H1 (cell line): ENCODE results near the gene MAP2K2. TPM values are rescaled to one million over a fixed set of nuclear protein-coding genes. Genes with fewer than 3 reads are reported as not detected.

Experiments used
- CTCF ChIA-PET: fragments of 300-600 bp; sonication (Branson Sonifier 250); formaldehyde crosslinking; loops from one replicate; lab custom pipeline; 2021; ENCODE audit not compliant: partially characterized antibody; lab: Charles Lee
- POLR2A ChIA-PET: fragments of 300-600 bp; sonication (Branson Sonifier 250); formaldehyde crosslinking; loops from one replicate; lab custom pipeline; 2021; ENCODE audit warnings: inconsistent platforms; ENCODE audit not compliant: partially characterized antibody; lab: Charles Lee
- DNase-seq, 2 experiments: peaks; one replicate each; pipeline versions ENCODE4 v3.0.0 to v3.0.0-alpha.2; 2010 to 2022; ENCODE audit warnings: low spot score in 2 of 2, low read depth in 1 of 2, mixed read lengths in 1 of 2
- FAIRE-seq: peaks from 2 replicates; lab custom pipeline; 2011; peaks lifted over from hg19 to GRCh38; lab: Jason Lieb, UNC
- H2AFZ ChIP-seq: 2 replicates; pipeline ENCODE4 v1.8.1; 2012; ENCODE audit warnings: low read length, inconsistent platforms
- H2AK5ac ChIP-seq: 2 replicates; pipeline ENCODE4 v1.6.1; 2013; ENCODE audit warnings: low read depth, low read length
- H2BK120ac ChIP-seq: replicated peaks from 2 replicates; pipeline ENCODE3; 2013; ENCODE audit warnings: low read depth, low read length, inconsistent platforms
- H2BK12ac ChIP-seq: 2 replicates; pipeline ENCODE4 v1.6.1; 2013; ENCODE audit warnings: low read depth, low read length
- H2BK15ac ChIP-seq: 2 replicates; pipeline ENCODE4 v1.6.1; 2013; ENCODE audit warnings: low read length
- H2BK20ac ChIP-seq: 2 replicates; pipeline ENCODE4 v1.6.1; 2013; ENCODE audit warnings: low read length
- H2BK5ac ChIP-seq: 2 replicates; pipeline ENCODE4 v1.6.1; 2013; ENCODE audit warnings: low read depth, low read length
- H3K14ac ChIP-seq: 2 replicates; pipeline ENCODE4 v1.6.1; 2013; ENCODE audit warnings: inconsistent platforms; ENCODE audit not compliant: insufficient read length
- H3K18ac ChIP-seq: 2 replicates; pipeline ENCODE4 v1.6.1; 2013; ENCODE audit warnings: low read length; ENCODE audit errors: extremely low read depth
- H3K23ac ChIP-seq: 2 replicates; pipeline ENCODE4 v1.6.1; 2013; ENCODE audit warnings: inconsistent platforms; ENCODE audit not compliant: insufficient read length
- H3K23me2 ChIP-seq: 2 replicates; pipeline ENCODE4 v1.6.1; 2013; ENCODE audit warnings: low read depth, low read length
- H3K27ac ChIP-seq: 2 replicates; pipeline ENCODE4 v1.6.1; 2011; ENCODE audit warnings: low read depth, low read length, inconsistent platforms
- H3K27me3 ChIP-seq, 4 experiments: replicated peaks in 1 of 4; 1 replicate in 1 of 4; 2 replicates in 3 of 4; pipeline versions ENCODE4 v1.6.1 to v1.8.1; 2011 to 2013; ENCODE audit warnings: low read length in 3 of 4, mild to moderate bottlenecking in 3 of 4, inconsistent platforms in 2 of 4, mixed read lengths in 2 of 4, moderate library complexity in 1 of 4; ENCODE audit not compliant: control insufficient read depth in 3 of 4, insufficient read depth in 3 of 4; ENCODE audit errors: extremely low read depth in 1 of 4
- H3K36me3 ChIP-seq, 4 experiments: 2 replicates each; pipeline versions ENCODE4 v1.6.1 to v1.8.1; 2011 to 2013; ENCODE audit warnings: mild to moderate bottlenecking in 4 of 4, low read length in 3 of 4, moderate library complexity in 2 of 4, control low read depth in 1 of 4, inconsistent platforms in 1 of 4; ENCODE audit not compliant: insufficient read depth in 4 of 4, control insufficient read depth in 2 of 4
- H3K4ac ChIP-seq: replicated peaks from 2 replicates; pipeline ENCODE3; 2013; ENCODE audit warnings: low read length, low read depth, mixed read lengths, inconsistent platforms; ENCODE audit not compliant: insufficient read length
- H3K4me1 ChIP-seq, 4 experiments: replicated peaks in 1 of 4; 1 replicate in 1 of 4; 2 replicates in 3 of 4; pipeline versions ENCODE4 v1.6.1 to v1.8.1; 2011 to 2013; ENCODE audit warnings: low read length in 3 of 4, inconsistent platforms in 2 of 4, mixed read lengths in 1 of 4; ENCODE audit not compliant: insufficient read depth in 4 of 4, control insufficient read depth in 3 of 4
- H3K4me2 ChIP-seq, 2 experiments: 2 replicates each; pipeline versions ENCODE4 v1.6.1 to v1.8.1; 2011 to 2013; ENCODE audit warnings: low read depth in 2 of 2, low read length in 2 of 2, control low read depth in 1 of 2, inconsistent platforms in 1 of 2, mild to moderate bottlenecking in 1 of 2; ENCODE audit not compliant: insufficient read depth in 1 of 2
- H3K4me3 ChIP-seq, 4 experiments: fragments of 200-600, 300-600 bp in 1 of 4; sonication (generic), shearing (Covaris generic), sonication (Bioruptor Twin) in 1 of 4; 2 replicates each; pipeline versions ENCODE4 v1.5.1 to v1.8.1; 2011 to 2016; ENCODE audit warnings: low read length in 4 of 4, low read depth in 3 of 4, control low read depth in 2 of 4, inconsistent platforms in 2 of 4, mild to moderate bottlenecking in 2 of 4, mixed read lengths in 1 of 4, moderate library complexity in 1 of 4; ENCODE audit not compliant: insufficient read depth in 2 of 4; ENCODE audit errors: extremely low read depth in 1 of 4
- H3K56ac ChIP-seq: replicated peaks from 2 replicates; pipeline ENCODE3; 2013; ENCODE audit warnings: low read depth, mild to moderate bottlenecking, mixed read lengths, low read length, inconsistent platforms; ENCODE audit not compliant: insufficient read length
- H3K79me1 ChIP-seq: 2 replicates; pipeline ENCODE4 v1.6.1; 2013; ENCODE audit warnings: low read depth, low read length, control low read depth
- H3K79me2 ChIP-seq, 2 experiments: 2 replicates each; pipeline versions ENCODE4 v1.6.1 to v1.8.1; 2012 to 2013; ENCODE audit warnings: low read length in 2 of 2, mild to moderate bottlenecking in 2 of 2, inconsistent platforms in 1 of 2; ENCODE audit not compliant: insufficient read depth in 2 of 2, control insufficient read depth in 1 of 2
- H3K9ac ChIP-seq, 4 experiments: replicated peaks in 1 of 4; 1 replicate in 1 of 4; 2 replicates in 3 of 4; pipeline versions ENCODE4 v1.6.1 to v1.8.1; 2011 to 2013; ENCODE audit warnings: low read depth in 3 of 4, low read length in 3 of 4, control low read depth in 2 of 4, mild to moderate bottlenecking in 2 of 4, moderate library complexity in 2 of 4, inconsistent platforms in 1 of 4; ENCODE audit errors: extremely low read depth in 1 of 4
- H3K9me3 ChIP-seq, 2 experiments: 2 replicates each; pipeline versions ENCODE4 v1.6.1 to v1.8.1; 2012 to 2013; ENCODE audit warnings: mild to moderate bottlenecking in 2 of 2, moderate library complexity in 2 of 2, control low read depth in 1 of 2, inconsistent platforms in 1 of 2, low read depth in 1 of 2, low read length in 1 of 2, mixed read lengths in 1 of 2; ENCODE audit not compliant: insufficient read depth in 2 of 2
- H4K20me1 ChIP-seq, 2 experiments: replicated peaks in 1 of 2; 2 replicates each; pipeline versions ENCODE3 to v1.8.1; 2011 to 2013; ENCODE audit warnings: inconsistent platforms in 2 of 2, low read length in 2 of 2, mild to moderate bottlenecking in 1 of 2; ENCODE audit not compliant: insufficient read depth in 2 of 2, control insufficient read depth in 1 of 2
- H4K5ac ChIP-seq: 2 replicates; pipeline ENCODE4 v1.6.1; 2013; ENCODE audit warnings: low read length, low read depth, mixed read lengths, inconsistent platforms; ENCODE audit not compliant: insufficient read length
- H4K8ac ChIP-seq: 2 replicates; pipeline ENCODE4 v1.8.0; 2013; ENCODE audit warnings: mild to moderate bottlenecking, moderate library complexity, low read length, inconsistent platforms; ENCODE audit not compliant: insufficient read depth; ENCODE audit errors: extremely low read depth
- H4K91ac ChIP-seq: replicated peaks from 2 replicates; pipeline ENCODE3; 2013; ENCODE audit warnings: low read length, mixed read lengths, inconsistent platforms; ENCODE audit not compliant: insufficient read length
- GABPA ChIP-seq: IDR thresholded peaks from 2 replicates; pipeline ENCODE4 v1.6.1; 2011; ENCODE audit warnings: mild to moderate bottlenecking, low read length, moderate library complexity, borderline replicate concordance; ENCODE audit not compliant: insufficient read depth
- HDAC6 ChIP-seq: IDR thresholded peaks from one replicate; pipeline ENCODE4 v1.7.1; 2012; ENCODE audit warnings: low read depth, mild to moderate bottlenecking, inconsistent platforms, low read length, moderate library complexity
- JUN ChIP-seq: IDR thresholded peaks from 2 replicates; pipeline ENCODE4 v1.6.1; 2011; ENCODE audit warnings: low read depth, mild to moderate bottlenecking, improper control_type of control experiment, low read length
- POLR2A ChIP-seq, 2 experiments: IDR thresholded peaks; 1 replicate in 1 of 2; 2 replicates in 1 of 2; pipeline ENCODE4 v1.6.1; 2011; ENCODE audit warnings: low read depth in 2 of 2, low read length in 2 of 2, mild to moderate bottlenecking in 2 of 2; ENCODE audit errors: control extremely low read depth in 1 of 2
- SIRT6 ChIP-seq: IDR thresholded peaks from one replicate; pipeline ENCODE4 v1.7.1; 2012; ENCODE audit warnings: low read length, inconsistent platforms
- TAF1 ChIP-seq: IDR thresholded peaks from 2 replicates; pipeline ENCODE4 v1.6.1; 2011; ENCODE audit warnings: mild to moderate bottlenecking, low read depth, low read length
- TBP ChIP-seq: IDR thresholded peaks from 2 replicates; pipeline ENCODE4 v1.6.1; 2011; ENCODE audit warnings: low read depth, low read length, improper control_type of control experiment
- TCF12 ChIP-seq: IDR thresholded peaks from 2 replicates; pipeline ENCODE4 v1.6.1; 2011; ENCODE audit warnings: low read depth, mild to moderate bottlenecking, low read length
- ZNF274 ChIP-seq: IDR thresholded peaks from 2 replicates; pipeline ENCODE4 v1.7.0; 2012; ENCODE audit warnings: low read length, borderline replicate concordance; ENCODE audit errors: extremely low read depth
- WGBS, 2 experiments: shearing (Covaris generic) in 1 of 2; methylation state at CpG; one replicate each; pipeline versions ENCODE4 v1.1.6 to v1.1.7; 2013 to 2015; ENCODE audit warnings: low lambda C conversion rate in 2 of 2, mixed read lengths in 2 of 2, inconsistent platforms in 1 of 2, low coverage in 1 of 2, missing lambda C conversion rate in 1 of 2; ENCODE audit not compliant: insufficient replicate concordance in 2 of 2, insufficient coverage in 1 of 2, insufficient read length in 1 of 2; ENCODE audit errors: extremely low coverage in 1 of 2, missing lambda C conversion rate in 1 of 2; 5-methylcytosine and 5-hydroxymethylcytosine counted together
- polyA plus RNA-seq, 7 experiments: library from polyadenylated mRNA; depleted of rRNA in 3 of 7; stranded (reverse) in 5 of 7; unstranded in 2 of 7; fragments of >200 nt in 5 of 7; fragments of 200-250 nt in 2 of 7; gene quantifications; 1 replicate in 5 of 7; 2 replicates in 1 of 7; 4 replicates in 1 of 7; pipeline versions ENCODE4 v1.2.1 to v1.2.3, GENCODE V29; 2011 to 2013; ENCODE audit warnings: missing spikeins in 2 of 7, mixed read lengths in 2 of 7
- total RNA-seq: library from RNA; stranded (reverse); fragmentation: NEBNext Ultra II Directional; extraction: Animal tissue kit (Norgen Biotek cat#: 25700); gene quantifications from 2 replicates; pipeline ENCODE4 v1.2.1, GENCODE V29; 2021
- TF ChIP-seq, protein P1 (sequence below): IDR thresholded peaks from 2 replicates; pipeline ENCODE4 v1.6.1; 2012; ENCODE audit warnings: low read length, inconsistent platforms

The MAP2K2 gene
- total and polyA plus RNA-seq, 2 of the 8 experiments (the other 6 are each of a cell fraction or from before 2014, with no cell fraction given): 111 to 162 TPM

DNA sequence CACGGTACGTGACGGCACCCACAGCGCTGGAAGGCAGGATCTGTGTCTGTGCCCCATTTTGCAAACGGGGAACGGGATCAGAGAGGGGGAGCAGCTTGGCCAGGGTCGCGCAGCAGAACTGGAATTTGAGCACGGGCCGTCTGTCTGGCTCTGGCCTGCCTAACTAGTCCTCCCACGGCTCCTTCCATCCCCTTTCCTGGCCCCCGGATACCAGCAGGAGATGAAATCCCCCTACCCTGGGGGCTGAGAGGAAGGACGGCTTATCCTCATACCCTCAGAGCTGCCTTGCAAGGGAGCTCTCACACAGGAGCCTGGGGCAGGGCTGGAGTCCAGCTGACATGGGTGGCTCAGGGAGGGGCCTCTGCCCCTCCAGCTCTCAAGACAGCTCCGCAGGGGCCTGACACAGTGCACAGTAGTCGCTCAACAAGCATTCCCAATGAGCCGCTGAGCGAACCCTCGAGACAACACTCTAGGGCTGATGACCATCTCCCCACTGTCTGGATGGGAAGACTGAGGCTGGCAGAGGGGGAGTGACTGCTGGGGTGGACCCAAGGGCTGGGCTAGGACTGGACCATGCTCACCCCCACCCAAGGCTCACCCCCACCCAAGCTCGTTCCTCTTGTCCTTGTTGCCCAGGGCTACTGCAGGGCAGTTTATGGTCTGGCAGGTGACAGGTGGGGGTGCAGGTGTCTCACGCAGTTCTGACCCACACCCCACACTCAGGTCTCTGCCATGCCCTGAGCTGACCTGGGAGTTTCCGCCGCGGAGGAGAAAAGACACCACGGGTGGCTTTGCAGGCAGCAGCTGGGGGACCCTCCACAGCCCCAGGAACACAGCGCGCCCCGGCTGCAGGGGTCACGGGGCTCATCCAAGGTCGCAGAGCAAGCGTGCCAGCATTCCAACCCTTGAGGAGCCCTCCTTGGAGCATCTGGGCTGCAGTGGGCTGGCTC lies 61.2 kb downstream of the MAP2K2 start:
- DNase-seq (no peak), FAIRE-seq (no peak)
- no peaks in the 10 kb centered on the region for H3K36me3 ChIP-seq
- WGBS, 2 experiments: 91% methylated on average over 29 of the region's 30 CpGs; no CpG with 5 or more reads in 1 of the 2 experiments
- H3K27me3 ChIP-seq: peaks cover 2 to 7% (median 5%) of the 10 kb centered on the region in 4 experiments
- H3K4me1 ChIP-seq: peaks cover 0 to 39% (median 20%) of the 10 kb centered on the region in 4 experiments; a peak in 6 of 7 replicates
- H3K9ac ChIP-seq: no peak overlapping the region; a peak in 1 of 7 replicates
- H3K4ac ChIP-seq: no peak overlapping the region
- no peak overlapping the region for H2BK15ac ChIP-seq
- H3K14ac ChIP-seq: no peak overlapping the region
- 0 out of 2 replicates have a peak overlapping the region, but pooled peaks have one; percentile 66 for H2BK5ac ChIP-seq
- peaks cover 6% of the 10 kb centered on the region; the same call in 1 of the 2 replicates for H3K23me2 ChIP-seq
- no peak overlapping the region for H4K91ac ChIP-seq
- H3K4me3 ChIP-seq: no peak overlapping the region
- peak overlapping the region; percentile 49 for H3K56ac ChIP-seq
- no peak overlapping the region for H2AK5ac ChIP-seq
- H3K27ac ChIP-seq: no peak overlapping the region
- H2AFZ ChIP-seq: no peak overlapping the region
- H4K5ac ChIP-seq: no peak overlapping the region
- H3K79me1 ChIP-seq: peaks cover 8% of the 10 kb centered on the region
- ChIA-PET POLR2A (interaction anchor here (0.6 to 3.8 kb wide), 15 partner anchors 8 to 213 kb away, joined by 3 to 22 read pairs (median 4); partner anchors contain the start of genes DAPK3 and EEF2), CTCF (interaction anchor here (0.5 to 1.4 kb wide), 4 partner anchors 11 to 92 kb away, joined by 3 to 4 read pairs (median 3); partner anchors contain the start of gene DAPK3)
- peaks cover 24 to 72% of the 10 kb centered on the region in 2 experiments; a peak in 3 of 4 replicates for H3K79me2 ChIP-seq
- H3K18ac ChIP-seq: no peak overlapping the region
- peaks cover 34 to 35% of the 10 kb centered on the region in 2 experiments for H4K20me1 ChIP-seq
- H2BK120ac ChIP-seq: no peak overlapping the region
- H3K23ac ChIP-seq: no peak overlapping the region
- H2BK20ac ChIP-seq: 0 out of 2 replicates have a peak overlapping the region, but pooled peaks have one; percentile 18
- H3K9me3 ChIP-seq: no peaks in the 10 kb centered on the region
- H2BK12ac ChIP-seq: no peak overlapping the region
- H4K8ac ChIP-seq: no peak overlapping the region; the same call in 1 of the 2 replicates
- H3K4me2 ChIP-seq: peak overlapping the region in 1 of 2 experiments; percentile 86; a peak in 3 of 4 replicates
- TF ChIP-seq TBP: no peak
- TF ChIP-seq HDAC6: no peak
- no peak for TF ChIP-seq TCF12
- TF ChIP-seq ZNF274: no peak
- TF ChIP-seq TAF1: no peak
- TF ChIP-seq POLR2A (IDR thresholded peaks at IDR 0.05; ENCODE audit: control extremely low read depth in 1 of 2, low read depth in 2 of 2, low read length in 2 of 2): no peak
- TF ChIP-seq JUN: no peak
- TF ChIP-seq, protein P1, sequence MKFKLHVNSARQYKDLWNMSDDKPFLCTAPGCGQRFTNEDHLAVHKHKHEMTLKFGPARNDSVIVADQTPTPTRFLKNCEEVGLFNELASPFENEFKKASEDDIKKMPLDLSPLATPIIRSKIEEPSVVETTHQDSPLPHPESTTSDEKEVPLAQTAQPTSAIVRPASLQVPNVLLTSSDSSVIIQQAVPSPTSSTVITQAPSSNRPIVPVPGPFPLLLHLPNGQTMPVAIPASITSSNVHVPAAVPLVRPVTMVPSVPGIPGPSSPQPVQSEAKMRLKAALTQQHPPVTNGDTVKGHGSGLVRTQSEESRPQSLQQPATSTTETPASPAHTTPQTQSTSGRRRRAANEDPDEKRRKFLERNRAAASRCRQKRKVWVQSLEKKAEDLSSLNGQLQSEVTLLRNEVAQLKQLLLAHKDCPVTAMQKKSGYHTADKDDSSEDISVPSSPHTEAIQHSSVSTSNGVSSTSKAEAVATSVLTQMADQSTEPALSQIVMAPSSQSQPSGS: no peak
- TF ChIP-seq SIRT6: no peak
- TF ChIP-seq GABPA: no peak
